GM12875 (cell line): ENCODE measurements around the gene ACBD4.

Experiments
- H3K4me3 ChIP-seq: one replicate; pipeline ENCODE4 v1.5.1; 2011; ENCODE audit warnings: low read depth, low read length, control low read depth
- TF ChIP-seq, protein P1 (sequence below): IDR thresholded peaks from 2 replicates; pipeline ENCODE4 v1.5.1; 2011; ENCODE audit warnings: low read depth, mild to moderate bottlenecking, control low read depth, inconsistent platforms, low read length, moderate library complexity, borderline replicate concordance; ENCODE audit not compliant: insufficient read depth

The ACBD4 gene

GRCh38 chr17:45098869-45099616, 36.4 kb upstream of the ACBD4 start:
- no peak overlapping the region for H3K4me3 ChIP-seq
- TF ChIP-seq, protein P1, sequence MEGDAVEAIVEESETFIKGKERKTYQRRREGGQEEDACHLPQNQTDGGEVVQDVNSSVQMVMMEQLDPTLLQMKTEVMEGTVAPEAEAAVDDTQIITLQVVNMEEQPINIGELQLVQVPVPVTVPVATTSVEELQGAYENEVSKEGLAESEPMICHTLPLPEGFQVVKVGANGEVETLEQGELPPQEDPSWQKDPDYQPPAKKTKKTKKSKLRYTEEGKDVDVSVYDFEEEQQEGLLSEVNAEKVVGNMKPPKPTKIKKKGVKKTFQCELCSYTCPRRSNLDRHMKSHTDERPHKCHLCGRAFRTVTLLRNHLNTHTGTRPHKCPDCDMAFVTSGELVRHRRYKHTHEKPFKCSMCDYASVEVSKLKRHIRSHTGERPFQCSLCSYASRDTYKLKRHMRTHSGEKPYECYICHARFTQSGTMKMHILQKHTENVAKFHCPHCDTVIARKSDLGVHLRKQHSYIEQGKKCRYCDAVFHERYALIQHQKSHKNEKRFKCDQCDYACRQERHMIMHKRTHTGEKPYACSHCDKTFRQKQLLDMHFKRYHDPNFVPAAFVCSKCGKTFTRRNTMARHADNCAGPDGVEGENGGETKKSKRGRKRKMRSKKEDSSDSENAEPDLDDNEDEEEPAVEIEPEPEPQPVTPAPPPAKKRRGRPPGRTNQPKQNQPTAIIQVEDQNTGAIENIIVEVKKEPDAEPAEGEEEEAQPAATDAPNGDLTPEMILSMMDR: peak; percentile 92

GRCh38 chr17:45101546-45101882, 34.0 kb upstream of the ACBD4 start:
- TF ChIP-seq, protein P1: no peak

DNA sequence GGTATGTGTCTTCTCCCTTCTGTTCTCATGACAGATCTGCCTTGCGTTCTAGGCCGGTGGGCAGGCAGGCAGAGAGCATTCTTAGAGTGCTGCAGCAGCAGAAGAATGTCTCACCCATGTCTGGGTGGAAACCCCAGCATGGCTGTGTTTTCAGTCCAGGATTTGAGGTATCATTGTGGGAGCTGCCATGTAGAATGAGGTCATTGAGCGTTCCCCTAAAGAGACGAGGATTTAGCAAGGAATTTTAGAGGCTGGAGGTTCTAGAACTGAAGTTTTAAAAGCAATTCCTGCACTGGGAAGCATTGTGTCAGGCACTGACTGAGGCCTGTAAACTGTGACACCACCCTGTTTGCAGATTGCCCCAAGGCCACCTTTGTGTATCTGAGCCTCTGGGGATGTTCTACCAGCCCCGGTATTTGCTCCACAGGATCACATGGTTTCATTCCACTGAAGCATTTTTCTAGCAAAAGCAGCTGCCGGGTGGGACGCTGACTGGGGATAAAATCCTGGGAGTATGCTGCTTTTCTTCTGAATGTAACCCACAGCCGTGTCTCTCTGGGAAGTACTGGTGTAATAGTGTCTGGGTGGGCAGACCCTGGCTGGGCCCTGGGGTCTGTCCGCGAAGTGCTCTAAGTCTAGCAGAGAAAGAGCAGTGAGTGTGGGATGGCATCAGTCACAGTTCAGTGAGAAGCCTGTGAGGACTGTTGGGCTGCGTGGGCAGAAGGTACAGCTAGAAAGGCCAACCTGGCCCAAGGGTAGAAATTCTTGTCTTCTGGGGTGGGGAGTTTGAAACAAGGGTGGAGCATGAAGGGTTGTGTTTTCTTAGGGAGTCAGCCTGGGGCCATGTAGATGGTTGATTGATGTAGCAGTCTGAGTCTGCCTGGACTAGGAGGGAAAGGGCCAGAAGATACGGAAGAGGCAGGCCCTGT, 33.3 kb upstream of the ACBD4 start:
- TF ChIP-seq, protein P1: no peak

More at GRCh38 chr17:45101546-45101882, 34.0 kb upstream of the ACBD4 start:
- H3K4me3 ChIP-seq: no peak overlapping the region

GRCh38 chr17:45102856-45103255, 32.6 kb upstream of the ACBD4 start:
- H3K4me3 ChIP-seq: no peak overlapping the region
- TF ChIP-seq, protein P1: no peak

More for the DNA sequence above, 33.3 kb upstream of the ACBD4 start:
- no peak overlapping the region for H3K4me3 ChIP-seq

DNA sequence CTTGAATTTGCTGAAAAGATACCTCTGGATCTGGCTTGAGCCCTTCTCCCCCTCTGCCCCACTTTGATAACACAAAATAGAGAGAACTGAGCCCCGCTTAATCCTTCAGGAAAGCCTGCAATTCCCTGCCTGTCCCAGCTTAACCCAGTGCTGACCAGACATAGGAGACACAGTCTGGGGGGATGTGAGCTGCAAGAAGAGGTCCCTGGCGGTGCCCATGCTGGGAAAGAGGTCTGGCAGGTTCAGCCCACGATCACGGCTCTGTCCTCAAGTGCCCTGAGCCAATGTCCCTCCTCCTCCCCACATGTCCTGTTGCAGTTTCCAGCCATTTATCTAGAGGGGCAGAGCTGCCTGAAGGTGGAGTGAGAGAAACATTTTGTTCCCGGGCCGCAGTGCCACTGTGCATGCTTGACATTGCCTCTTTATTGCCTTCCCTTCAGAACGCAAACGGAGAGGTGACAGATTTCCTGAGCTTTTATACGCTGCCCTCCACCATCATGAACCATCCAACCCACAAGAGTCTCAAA, 32.2 kb upstream of the ACBD4 start:
- TF ChIP-seq, protein P1: no peak
- H3K4me3 ChIP-seq: no peak overlapping the region

GRCh38 chr17:45104029-45104428, 31.5 kb upstream of the ACBD4 start:
- no peak overlapping the region for H3K4me3 ChIP-seq
- TF ChIP-seq, protein P1: no peak
